GM18505 (cell line): ENCODE measurements around the gene ANKRD22.
"Not testable (repeated sequence)": the region's sequence is repeated elsewhere in the genome, so short reads cannot be mapped to it uniquely, and the experiment has no call there.

Experiments
- ATAC-seq: cut with Tn5 transposase; IDR thresholded peaks from one replicate; pipeline ENCODE4 v1.9.1; 2021; ENCODE audit not compliant: unreplicated experiment
- POLR2A ChIP-seq: IDR thresholded peaks from 4 replicates; pipeline ENCODE4 v1.6.1; 2011; ENCODE audit warnings: borderline replicate concordance; ENCODE audit not compliant: insufficient read depth, insufficient read length; ENCODE audit errors: extremely low read depth

Gene ANKRD22

DNA sequence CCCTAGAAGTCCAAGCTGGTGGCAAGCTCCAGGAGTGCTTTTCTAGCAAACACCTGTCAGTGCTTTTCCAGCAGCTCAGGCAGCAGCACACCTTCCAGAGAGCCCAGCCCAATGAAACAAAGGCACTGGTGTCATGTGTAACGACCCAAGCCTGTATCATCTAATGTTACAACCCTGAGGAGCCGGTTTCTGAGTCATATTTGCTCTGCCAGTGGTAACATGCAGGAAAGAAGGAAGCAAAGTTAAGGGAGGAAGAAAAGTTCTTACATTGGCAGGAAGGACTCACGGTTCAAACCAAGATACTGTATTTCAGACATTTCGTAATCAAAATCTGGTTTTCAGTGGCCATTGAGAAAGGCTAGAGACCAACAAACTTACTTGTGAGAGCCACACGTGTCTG, at the start of gene ANKRD22:
Gene ANKRD22 (minus strand): TSS at position 139 of the 400 bp plus-strand sequence. CDS start 237 bp downstream, outside the sequence.
- ATAC-seq, result no peak
- TF ChIP-seq POLR2A, result no peak

- no peak for TF ChIP-seq POLR2A
- no peak for ATAC-seq
Observed at GRCh38 chr10:88899886-88900285, 48.2 kb upstream of the ANKRD22 start.

GRCh38 chr10:88898727-88899126, 47.1 kb upstream of the ANKRD22 start:
- no peak for TF ChIP-seq POLR2A
- ATAC-seq, result no peak

DNA sequence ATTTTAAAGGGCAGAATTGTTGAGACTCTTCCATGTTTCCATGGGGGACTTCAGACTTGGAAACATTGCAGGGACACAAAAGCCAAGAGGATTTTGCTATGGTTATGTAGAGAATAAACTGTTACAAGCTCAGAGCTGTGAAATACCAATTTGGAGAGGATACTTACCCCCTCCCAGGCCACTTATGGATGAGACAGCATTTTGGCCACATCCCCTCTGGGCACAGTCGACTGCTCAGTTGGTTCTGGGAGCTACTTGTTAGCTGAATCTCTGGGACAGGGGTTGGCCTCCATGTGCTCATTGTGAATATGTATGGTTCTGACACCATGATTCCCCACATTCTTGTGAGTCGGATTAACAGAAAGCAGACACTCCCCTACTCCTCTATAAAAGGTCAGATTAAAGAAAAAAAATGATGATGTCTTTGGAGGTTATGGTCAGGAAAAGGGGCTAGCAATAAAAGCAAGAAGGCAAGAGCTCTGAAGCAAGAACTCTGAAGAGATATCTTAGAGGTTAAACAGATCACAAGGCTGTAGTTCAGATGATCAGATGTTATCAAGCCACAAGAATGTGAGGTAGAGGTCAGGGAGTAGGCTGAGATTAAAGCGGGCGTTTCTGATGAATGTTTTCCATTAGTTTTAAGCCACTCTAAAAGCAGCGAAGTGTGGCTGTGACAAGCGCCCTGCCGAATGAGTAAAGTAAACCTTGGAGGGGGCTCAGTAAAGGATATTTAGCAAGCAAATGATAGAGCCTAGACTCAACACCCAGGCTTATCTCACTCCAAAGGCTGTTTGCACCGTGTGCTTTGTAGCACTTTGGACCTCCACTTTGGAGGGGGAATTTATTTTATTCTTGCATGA, 45.6 kb upstream of the ANKRD22 start:
- ATAC-seq, result no peak
- TF ChIP-seq POLR2A, result no peak

- no peak for TF ChIP-seq POLR2A
Observed at GRCh38 chr10:88896372-88896993, 44.8 kb upstream of the ANKRD22 start.

GRCh38 chr10:88895250-88895649, 43.6 kb upstream of the ANKRD22 start:
- no peak for TF ChIP-seq POLR2A
- no peak for ATAC-seq

More at GRCh38 chr10:88896372-88896993, 44.8 kb upstream of the ANKRD22 start:
- ATAC-seq, result no peak

- no peak for ATAC-seq
- no peak for TF ChIP-seq POLR2A
Observed at GRCh38 chr10:88893611-88894010, 42.0 kb upstream of the ANKRD22 start.

- no peak for ATAC-seq
- no peak for TF ChIP-seq POLR2A
Observed at GRCh38 chr10:88892222-88892967, 40.8 kb upstream of the ANKRD22 start.

DNA sequence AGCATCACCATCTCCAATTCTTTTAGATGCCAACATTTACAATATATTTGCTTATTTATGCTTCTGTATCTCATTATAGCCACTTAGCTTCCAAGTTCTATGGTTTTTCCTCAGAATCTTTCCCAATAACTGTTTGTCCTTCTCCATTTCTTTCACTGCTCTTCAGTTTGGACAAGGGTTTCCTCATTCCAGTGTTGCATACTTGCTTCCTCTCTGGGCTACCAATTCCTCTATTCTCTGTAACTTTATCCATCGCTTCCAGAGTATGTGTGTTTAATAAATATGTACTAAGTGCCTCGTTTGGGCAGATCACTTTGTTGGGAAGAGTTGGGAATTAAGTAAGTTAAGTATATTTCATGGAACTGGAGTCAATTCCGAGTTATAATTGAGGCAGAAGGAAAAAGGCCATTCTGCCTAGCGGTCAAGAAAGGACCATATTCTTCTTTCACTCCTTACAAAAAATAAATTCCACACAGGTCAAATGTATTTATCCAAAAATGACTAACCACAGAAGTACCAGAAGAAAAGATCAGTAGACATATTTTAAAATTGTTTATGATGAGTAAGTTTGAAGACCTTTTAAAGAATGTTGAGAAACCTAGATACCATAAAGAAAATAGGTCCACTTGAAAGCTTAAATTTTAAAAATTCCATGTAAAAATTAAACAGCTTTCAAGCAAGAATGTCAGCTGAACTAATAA, 39.2 kb upstream of the ANKRD22 start:
- ATAC-seq, result no peak

GRCh38 chr10:88889559-88890337, 38.1 kb upstream of the ANKRD22 start:
- ATAC-seq, result peak; percentile 64
- no peak for TF ChIP-seq POLR2A

More for the DNA sequence above, 39.2 kb upstream of the ANKRD22 start:
- no peak for TF ChIP-seq POLR2A

DNA sequence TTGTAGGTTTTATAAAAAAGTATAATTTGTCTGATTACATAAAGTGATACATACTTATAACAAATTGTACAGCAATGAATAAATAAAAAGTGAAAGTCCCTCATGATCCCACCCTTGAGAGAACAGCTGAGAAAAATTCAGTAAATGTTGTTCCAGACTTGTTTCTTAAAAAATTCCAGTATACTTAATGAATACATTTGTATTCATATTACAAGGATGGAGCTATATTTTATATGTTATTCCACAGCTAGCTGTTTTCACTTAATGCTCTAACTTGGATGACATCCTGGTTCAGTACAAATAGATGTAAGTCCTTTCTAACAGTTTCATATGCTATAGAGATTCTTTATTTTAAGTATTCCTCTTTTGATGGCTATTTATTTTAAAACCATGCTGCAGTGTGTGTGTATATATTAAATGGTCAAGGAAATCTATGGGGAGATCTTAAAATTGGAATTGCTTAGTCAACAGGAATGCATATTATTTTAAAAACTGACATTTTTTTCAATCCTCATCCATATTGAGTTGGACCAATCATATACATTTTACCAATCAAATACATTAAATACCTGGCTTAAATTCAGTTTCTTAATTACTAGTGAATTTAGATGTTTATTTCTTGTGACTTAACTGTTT, 37.3 kb upstream of the ANKRD22 start:
- ATAC-seq, result no peak

DNA sequence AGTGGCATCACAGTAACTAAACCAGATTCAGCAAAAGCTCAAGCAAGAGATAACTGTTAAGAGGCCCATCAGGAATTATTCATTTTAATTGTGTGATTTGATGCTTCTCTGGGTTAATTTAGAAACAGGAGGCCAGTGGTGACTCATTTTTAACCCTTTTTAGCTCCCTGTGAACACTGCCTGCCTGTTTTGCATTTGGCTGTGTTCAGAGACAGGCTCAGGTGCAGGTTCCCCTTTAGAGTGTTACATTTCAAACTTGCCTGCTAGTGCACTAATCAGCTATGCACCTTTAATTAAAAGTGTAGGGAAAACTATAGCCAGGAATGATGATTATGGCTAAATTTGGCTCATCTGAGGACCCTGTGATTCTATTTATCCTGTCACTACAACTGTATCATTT, 34.9 kb upstream of the ANKRD22 start:
- ATAC-seq, result peak; percentile 52

More for the DNA sequence above, 37.3 kb upstream of the ANKRD22 start:
- no peak for TF ChIP-seq POLR2A

GRCh38 chr10:88883448-88883809, 31.8 kb upstream of the ANKRD22 start:
- no peak for ATAC-seq
- TF ChIP-seq POLR2A, result peak; percentile 54

More for the DNA sequence above, 34.9 kb upstream of the ANKRD22 start:
- peak; percentile 71 for TF ChIP-seq POLR2A

GRCh38 chr10:88882646-88883447, 31.2 kb upstream of the ANKRD22 start:
- ATAC-seq, result not testable (repeated sequence)
